Subcutaneous adipose tissue (tissue), 4 donors: ENCODE data around the gene RORC. TPM values are rescaled to one million over a fixed set of nuclear protein-coding genes. Genes with fewer than 3 reads are reported as not detected.

ENCODE experiments used
- CTCF ChIP-seq: fragments of 450-650 bp; IDR thresholded peaks from one replicate; pipeline ENCODE4 v1.5.1; 2016; ENCODE audit warnings: low read depth, mild to moderate bottlenecking, control low read depth, antibody characterized with exemption, moderate library complexity
- total RNA-seq, 4 donors: library from RNA; depleted of rRNA; stranded (reverse); fragments of >200 nt; gene quantifications; one replicate each; pipeline ENCODE4 v1.1.0, GENCODE V29; 2016

The RORC gene
- total RNA-seq = 1 to 10 TPM in 3 of 4 donors, under 1 TPM in 1; 0.98 to 6.4 (median 2.9) TPM

- TF ChIP-seq CTCF = no peak
Measured at GRCh38 chr1:151831605-151832004, at the start of gene RORC. TSS of gene RORC (minus strand) at chr1:151831802. CDS start at chr1:151831764, 38 bp downstream.

- no peak for TF ChIP-seq CTCF
Measured at GRCh38 chr1:151875419-151876097, 44.0 kb upstream of the RORC start.

- TF ChIP-seq CTCF = no peak
Measured at GRCh38 chr1:151871284-151872030, 39.9 kb upstream of the RORC start.

- TF ChIP-seq CTCF = no peak
Measured at GRCh38 chr1:151868486-151868885, 36.9 kb upstream of the RORC start.

GRCh38 chr1:151867765-151868411 is 36.3 kb upstream of the RORC start:
- TF ChIP-seq CTCF = no peak

GRCh38 chr1:151867321-151867720 is 35.7 kb upstream of the RORC start:
- no peak for TF ChIP-seq CTCF

- TF ChIP-seq CTCF = no peak
Measured at GRCh38 chr1:151864411-151864810, 32.8 kb upstream of the RORC start.
